GM12892 (cell line): ENCODE data around the gene MYORG.

Experiments
- POLR2AphosphoS5 ChIP-seq: IDR thresholded peaks from 2 replicates; pipeline ENCODE4 v1.6.1; 2011; ENCODE audit warnings: low read depth, low read length, control low read depth
- TAF1 ChIP-seq: IDR thresholded peaks from 2 replicates; pipeline ENCODE4 v1.6.1; 2011; ENCODE audit warnings: low read depth, mild to moderate bottlenecking, control low read depth, low read length, borderline replicate concordance

DNA sequence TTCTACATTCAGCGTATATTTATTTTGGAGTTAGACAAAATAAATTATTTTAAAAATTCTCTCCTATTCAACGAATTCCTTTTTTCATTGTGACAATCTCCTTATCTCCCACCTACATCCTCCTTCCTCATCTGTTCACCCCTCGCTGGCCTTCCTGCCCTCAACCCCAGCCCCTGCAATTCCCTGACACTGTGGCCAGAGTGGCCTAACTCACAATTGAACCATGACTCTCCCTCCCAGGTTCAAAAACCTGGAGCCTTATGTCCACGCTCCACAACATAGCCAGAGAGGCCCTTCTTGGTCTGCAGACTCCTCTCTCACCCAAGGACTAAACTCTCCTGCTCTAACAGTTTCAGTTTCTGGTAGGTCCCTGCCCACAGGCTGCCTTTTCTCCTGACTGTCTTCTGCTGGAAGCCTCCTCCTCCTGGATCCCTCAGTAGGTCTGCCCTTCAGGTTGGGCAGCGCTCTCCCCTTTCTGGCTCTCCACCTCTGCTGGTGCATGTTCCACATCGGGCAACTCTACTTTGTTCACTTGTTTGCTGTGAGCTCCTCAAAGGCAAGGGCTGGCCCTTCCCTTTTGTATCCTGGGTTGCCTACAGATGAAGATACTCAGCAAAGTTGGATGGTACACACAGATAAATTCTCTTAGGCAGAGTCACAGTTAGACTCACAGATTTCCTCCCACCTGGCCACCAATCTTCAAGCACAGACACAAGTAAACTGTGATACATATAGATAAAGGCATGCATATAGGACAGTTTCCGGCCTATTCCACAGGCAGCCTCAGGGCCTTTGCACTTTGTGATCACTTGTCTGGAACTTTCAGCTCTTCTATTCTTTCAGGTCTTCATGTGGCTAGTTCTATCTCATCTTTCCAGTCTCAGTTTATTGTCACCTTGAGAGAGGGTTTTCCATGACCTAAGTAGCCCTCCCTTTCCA, 19.8 kb upstream of the MYORG start:
- TF ChIP-seq POLR2AphosphoS5 (no peak), TAF1 (no peak)
